Measurements from ENCODE around the gene PSMA8.
"Not testable (repeated sequence)": the region's sequence is repeated elsewhere in the genome, so short reads cannot be mapped to it uniquely, and the experiment has no call there.

PSMA8 gene

GRCh38 chr18:26181343-26181826, 47.7 kb downstream of the PSMA8 start:
- no peaks in the 10 kb centered on the region for H3K36me3 ChIP-seq (ENCODE audit: control insufficient read depth, insufficient read depth, low read length)
- no peaks in the 10 kb centered on the region for H3K4me1 ChIP-seq (ENCODE audit: control insufficient read depth, insufficient read depth, low read length)
- H3K4me3 ChIP-seq (ENCODE audit: low read length): no peak overlapping the region
- no peaks in the 10 kb centered on the region for H3K27me3 ChIP-seq (ENCODE audit: control insufficient read depth, insufficient read depth, low read length)
- no peak overlapping the region for H3K9ac ChIP-seq (ENCODE audit: low read length)
- H3K9me3 ChIP-seq (ENCODE audit: control insufficient read depth, low read length): no peaks in the 10 kb centered on the region

- Histone ChIP-seq H3K4me3 (ENCODE audit: low read length) (no peak overlapping the region), H3K9me3 (ENCODE audit: control insufficient read depth, low read length) (no peaks in the 10 kb centered on the region), H3K4me1 (ENCODE audit: control insufficient read depth, insufficient read depth, low read length) (no peaks in the 10 kb centered on the region), H3K36me3 (ENCODE audit: control insufficient read depth, insufficient read depth, low read length) (no peaks in the 10 kb centered on the region), H3K27me3 (ENCODE audit: control insufficient read depth, insufficient read depth, low read length) (no peaks in the 10 kb centered on the region), H3K9ac (ENCODE audit: low read length) (no peak overlapping the region)
Measured at GRCh38 chr18:26183395-26184112, 49.9 kb downstream of the PSMA8 start.

DNA sequence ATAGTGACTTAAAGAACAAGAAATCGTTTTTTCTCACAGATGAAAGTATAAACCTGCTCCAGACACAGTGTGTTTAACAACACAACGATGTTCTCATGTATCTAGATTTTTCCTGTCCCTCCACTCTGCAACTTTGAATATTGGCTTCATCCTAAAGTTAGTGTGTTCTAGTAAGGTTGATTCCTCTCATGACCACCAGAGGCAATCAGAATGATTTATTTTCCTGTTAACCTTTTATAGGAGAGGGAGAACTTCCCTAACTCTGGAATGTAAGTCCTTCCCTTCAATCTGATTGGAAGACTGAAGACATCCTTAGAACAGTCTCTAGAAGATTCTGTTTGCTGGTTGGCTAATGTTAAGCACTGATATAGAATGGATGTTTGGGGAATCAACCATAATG, 51.6 kb downstream of the PSMA8 start:
- no peaks in the 10 kb centered on the region for H3K27me3 ChIP-seq (ENCODE audit: control insufficient read depth, insufficient read depth, low read length)
- no peaks in the 10 kb centered on the region for H3K36me3 ChIP-seq (ENCODE audit: control insufficient read depth, insufficient read depth, low read length)
- no peak overlapping the region for H3K4me3 ChIP-seq (ENCODE audit: low read length)
- H3K4me1 ChIP-seq (ENCODE audit: control insufficient read depth, insufficient read depth, low read length): no peaks in the 10 kb centered on the region
- H3K9me3 ChIP-seq (ENCODE audit: control insufficient read depth, low read length): no peaks in the 10 kb centered on the region
- H3K9ac ChIP-seq (ENCODE audit: low read length): no peak overlapping the region

DNA sequence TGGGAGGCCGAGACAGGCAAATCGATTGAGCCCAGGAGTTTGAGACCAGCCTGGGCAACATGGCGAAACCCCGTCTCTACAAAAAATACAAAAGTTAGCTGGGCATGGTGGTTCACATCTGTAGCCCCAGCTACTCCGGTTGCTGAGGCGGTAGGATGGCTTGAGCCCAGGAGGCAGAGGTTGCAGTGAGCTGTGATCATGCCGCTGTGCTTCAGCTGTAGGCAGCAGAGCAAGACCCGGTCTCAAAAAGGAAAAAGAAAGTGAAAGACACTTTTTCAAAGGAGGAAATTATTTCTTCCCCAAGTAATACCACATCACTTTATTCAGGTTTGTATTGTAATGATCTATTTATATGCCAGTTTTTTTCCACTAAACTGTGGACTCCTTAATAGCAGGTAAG, 56.8 kb downstream of the PSMA8 start:
- H3K36me3 ChIP-seq (ENCODE audit: control insufficient read depth, insufficient read depth, low read length): no peaks in the 10 kb centered on the region

GRCh38 chr18:26192233-26192632, 58.6 kb downstream of the PSMA8 start:
- no peak overlapping the region for H3K9ac ChIP-seq (ENCODE audit: low read length)
- H3K4me3 ChIP-seq (ENCODE audit: low read length): no peak overlapping the region
- no peaks in the 10 kb centered on the region for H3K36me3 ChIP-seq (ENCODE audit: control insufficient read depth, insufficient read depth, low read length)
- no peaks in the 10 kb centered on the region for H3K4me1 ChIP-seq (ENCODE audit: control insufficient read depth, insufficient read depth, low read length)
- H3K27me3 ChIP-seq (ENCODE audit: control insufficient read depth, insufficient read depth, low read length): no peaks in the 10 kb centered on the region
- H3K9me3 ChIP-seq (ENCODE audit: control insufficient read depth, low read length): no peaks in the 10 kb centered on the region

More for the DNA sequence above, 56.8 kb downstream of the PSMA8 start:
- Histone ChIP-seq H3K9ac (ENCODE audit: low read length) (no peak overlapping the region), H3K27me3 (ENCODE audit: control insufficient read depth, insufficient read depth, low read length) (no peaks in the 10 kb centered on the region), H3K4me1 (ENCODE audit: control insufficient read depth, insufficient read depth, low read length) (no peaks in the 10 kb centered on the region), H3K4me3 (ENCODE audit: low read length) (no peak overlapping the region), H3K9me3 (ENCODE audit: control insufficient read depth, low read length) (no peaks in the 10 kb centered on the region)

GRCh38 chr18:26196605-26197004, 62.9 kb downstream of the PSMA8 start:
- Histone ChIP-seq H3K4me1 (ENCODE audit: control insufficient read depth, insufficient read depth, low read length) (no peaks in the 10 kb centered on the region), H3K9me3 (ENCODE audit: control insufficient read depth, low read length) (no peaks in the 10 kb centered on the region), H3K27me3 (ENCODE audit: control insufficient read depth, insufficient read depth, low read length) (no peaks in the 10 kb centered on the region), H3K9ac (ENCODE audit: low read length) (no peak overlapping the region), H3K36me3 (ENCODE audit: control insufficient read depth, insufficient read depth, low read length) (no peaks in the 10 kb centered on the region), H3K4me3 (ENCODE audit: low read length) (no peak overlapping the region)

DNA sequence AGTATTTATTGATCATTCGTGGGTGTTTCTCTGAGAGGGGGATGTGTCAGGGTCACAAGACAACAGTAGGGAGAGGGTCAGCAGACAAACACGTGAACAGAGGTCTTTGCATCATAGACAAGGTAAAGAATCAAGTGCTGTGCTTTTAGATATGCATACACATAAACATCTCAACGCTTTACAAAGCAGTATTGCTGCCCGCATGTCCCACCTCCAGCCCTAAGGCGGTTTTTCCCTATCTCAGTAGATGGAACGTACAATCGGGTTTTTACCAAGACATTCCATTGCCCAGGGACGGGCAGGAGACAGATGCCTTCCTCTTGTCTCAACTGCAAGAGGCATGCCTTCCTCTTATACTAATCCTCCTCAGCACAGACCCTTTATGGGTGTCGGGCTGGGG, 68.3 kb downstream of the PSMA8 start:
- H3K9me3 ChIP-seq (ENCODE audit: control insufficient read depth, low read length); H3K9ac ChIP-seq (ENCODE audit: low read length); H3K27me3 ChIP-seq (ENCODE audit: control insufficient read depth, insufficient read depth, low read length); H3K4me1 ChIP-seq (ENCODE audit: control insufficient read depth, insufficient read depth, low read length); H3K36me3 ChIP-seq (ENCODE audit: control insufficient read depth, insufficient read depth, low read length); H3K4me3 ChIP-seq (ENCODE audit: low read length): not testable (repeated sequence)

DNA sequence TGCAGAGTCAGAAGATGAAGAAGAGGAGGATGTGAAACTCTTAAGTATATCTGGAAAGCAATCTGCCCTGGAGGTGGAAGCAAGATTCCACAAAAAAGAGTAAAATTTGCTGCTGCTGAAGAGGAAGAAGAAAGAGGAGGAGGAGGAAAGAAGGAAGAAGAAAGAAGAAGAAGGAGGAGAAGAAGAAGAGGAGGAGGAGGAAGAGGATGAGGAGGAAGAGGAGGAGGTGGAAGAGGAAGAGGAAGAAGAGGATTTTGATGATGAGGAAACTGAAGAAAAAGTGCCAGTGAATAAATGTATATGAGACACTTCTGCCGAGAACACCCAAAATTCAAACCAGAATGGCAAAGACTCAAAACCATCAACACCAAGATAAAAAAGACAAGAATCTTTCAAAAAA, 71.6 kb downstream of the PSMA8 start:
- H3K36me3 ChIP-seq (ENCODE audit: control insufficient read depth, insufficient read depth, low read length): no peaks in the 10 kb centered on the region
- H3K4me3 ChIP-seq (ENCODE audit: low read length): no peak overlapping the region
- H3K27me3 ChIP-seq (ENCODE audit: control insufficient read depth, insufficient read depth, low read length): no peaks in the 10 kb centered on the region
- H3K4me1 ChIP-seq (ENCODE audit: control insufficient read depth, insufficient read depth, low read length): no peaks in the 10 kb centered on the region
- H3K9ac ChIP-seq (ENCODE audit: low read length): no peak overlapping the region
- no peaks in the 10 kb centered on the region for H3K9me3 ChIP-seq (ENCODE audit: control insufficient read depth, low read length)

GRCh38 chr18:26206488-26206887, 72.8 kb downstream of the PSMA8 start:
- H3K4me1 ChIP-seq (ENCODE audit: control insufficient read depth, insufficient read depth, low read length): no peaks in the 10 kb centered on the region
- H3K36me3 ChIP-seq (ENCODE audit: control insufficient read depth, insufficient read depth, low read length): no peaks in the 10 kb centered on the region
- no peaks in the 10 kb centered on the region for H3K27me3 ChIP-seq (ENCODE audit: control insufficient read depth, insufficient read depth, low read length)
- H3K9ac ChIP-seq (ENCODE audit: low read length): no peak overlapping the region
- no peaks in the 10 kb centered on the region for H3K9me3 ChIP-seq (ENCODE audit: control insufficient read depth, low read length)
- H3K4me3 ChIP-seq (ENCODE audit: low read length): no peak overlapping the region

GRCh38 chr18:26207937-26208336, 74.3 kb downstream of the PSMA8 start:
- no peak overlapping the region for H3K9ac ChIP-seq (ENCODE audit: low read length)
- H3K4me3 ChIP-seq (ENCODE audit: low read length): no peak overlapping the region
- H3K9me3 ChIP-seq (ENCODE audit: control insufficient read depth, low read length): no peaks in the 10 kb centered on the region
- no peaks in the 10 kb centered on the region for H3K27me3 ChIP-seq (ENCODE audit: control insufficient read depth, insufficient read depth, low read length)
- H3K36me3 ChIP-seq (ENCODE audit: control insufficient read depth, insufficient read depth, low read length): no peaks in the 10 kb centered on the region
- H3K4me1 ChIP-seq (ENCODE audit: control insufficient read depth, insufficient read depth, low read length): no peaks in the 10 kb centered on the region

- Histone ChIP-seq H3K9ac (ENCODE audit: low read length) (no peak overlapping the region), H3K27me3 (ENCODE audit: control insufficient read depth, insufficient read depth, low read length) (no peaks in the 10 kb centered on the region), H3K4me1 (ENCODE audit: control insufficient read depth, insufficient read depth, low read length) (no peaks in the 10 kb centered on the region), H3K36me3 (ENCODE audit: control insufficient read depth, insufficient read depth, low read length) (no peaks in the 10 kb centered on the region), H3K4me3 (ENCODE audit: low read length) (no peak overlapping the region), H3K9me3 (ENCODE audit: control insufficient read depth, low read length) (no peaks in the 10 kb centered on the region)
Measured at GRCh38 chr18:26208977-26209376, 75.3 kb downstream of the PSMA8 start.

GRCh38 chr18:26210147-26210546, 76.5 kb downstream of the PSMA8 start:
- Histone ChIP-seq H3K36me3 (ENCODE audit: control insufficient read depth, insufficient read depth, low read length) (no peaks in the 10 kb centered on the region), H3K9ac (ENCODE audit: low read length) (no peak overlapping the region), H3K9me3 (ENCODE audit: control insufficient read depth, low read length) (no peaks in the 10 kb centered on the region), H3K4me3 (ENCODE audit: low read length) (no peak overlapping the region), H3K27me3 (ENCODE audit: control insufficient read depth, insufficient read depth, low read length) (no peaks in the 10 kb centered on the region), H3K4me1 (ENCODE audit: control insufficient read depth, insufficient read depth, low read length) (no peaks in the 10 kb centered on the region)
